GM10248 (cell line): ENCODE data around the gene NOVA1.

Source experiments
- CTCF ChIA-PET: fragments of 300-600 bp; sonication (Branson Sonifier 250); formaldehyde crosslinking; extraction: SDS; loops from one replicate; lab custom pipeline; 2021; ENCODE audit warnings: antibody characterized with exemption; lab: Yijun Ruan, JAX
- POLR2A ChIA-PET: fragments of 350-650 bp; sonication (Branson Sonifier 250); formaldehyde crosslinking; extraction: SDS; loops from one replicate; lab custom pipeline; 2020; ENCODE audit warnings: antibody characterized with exemption; lab: Yijun Ruan, JAX
- DNase-seq: peaks from one replicate; pipeline ENCODE4 v3.0.0; 2012; ENCODE audit errors: extremely low spot score
- CTCF ChIP-seq: IDR thresholded peaks from 2 replicates; pipeline ENCODE4 v1.5.1; 2012; ENCODE audit warnings: mild to moderate bottlenecking, low read depth; ENCODE audit errors: extremely low read depth, missing control alignments, control extremely low read depth

The NOVA1 gene

GRCh38 chr14:26484562-26484961 is 113.3 kb downstream of the NOVA1 start:
- DNase-seq, result no peak
- CTCF ChIA-PET, result interaction anchor here (0.6 kb wide), 1 partner anchor 112 kb away, joined by 3 read pairs; no protein-coding TSS in a partner anchor
- POLR2A ChIA-PET, result no interaction called here
- no peak for TF ChIP-seq CTCF

- ChIA-PET POLR2A (no interaction called here), CTCF (no interaction called here)
- no peak for TF ChIP-seq CTCF
Measured at GRCh38 chr14:26478967-26479366, 118.9 kb downstream of the NOVA1 start.

GRCh38 chr14:26466862-26467261 is 131.0 kb downstream of the NOVA1 start:
- TF ChIP-seq CTCF, result no peak
- ChIA-PET CTCF (no interaction called here), POLR2A (no interaction called here)
- no peak for DNase-seq

More at GRCh38 chr14:26478967-26479366, 118.9 kb downstream of the NOVA1 start:
- DNase-seq, result no peak

GRCh38 chr14:26463136-26463535 is 134.7 kb downstream of the NOVA1 start:
- no peak for TF ChIP-seq CTCF
- no peak for DNase-seq
- ChIA-PET POLR2A (no interaction called here), CTCF (no interaction called here)

GRCh38 chr14:26454105-26454504 is 143.7 kb downstream of the NOVA1 start:
- POLR2A ChIA-PET, result no interaction called here
- no peak for TF ChIP-seq CTCF
- DNase-seq, result no peak
- CTCF ChIA-PET, result interaction anchor here (1.3 kb wide), 1 partner anchor 15 kb away, joined by 3 read pairs; no protein-coding TSS in a partner anchor

- no peak for TF ChIP-seq CTCF
- DNase-seq, result no peak
- ChIA-PET POLR2A (no interaction called here), CTCF (no interaction called here)
Measured at GRCh38 chr14:26448181-26448855, 149.5 kb downstream of the NOVA1 start.
